HepG2 (cell line): Measurements from ENCODE around the gene MADCAM1. TPM values are rescaled to one million over a fixed set of nuclear protein-coding genes. Genes with fewer than 3 reads are reported as not detected.
A peak's percentile ranks its signal among the peaks of the same experiment; 100 is the strongest.

Experiments
- ARID5B ChIP-seq: IDR thresholded peaks from 2 replicates; pipeline ENCODE4 v1.4.0; 2020; ENCODE audit warnings: mild to moderate bottlenecking, missing genetic modification reagents
- BORCS8-MEF2B ChIP-seq: sonication (generic); formaldehyde crosslinking; IDR thresholded peaks from 2 replicates; pipeline ENCODE4 v1.8.0; 2022; ENCODE audit warnings: mild to moderate bottlenecking, missing genetic modification reagents
- KDM5B ChIP-seq: sonication (generic); formaldehyde crosslinking; IDR thresholded peaks from 2 replicates; pipeline ENCODE4 v1.4.0; 2020; ENCODE audit warnings: missing genetic modification reagents, mild to moderate bottlenecking, borderline replicate concordance
- PATZ1 ChIP-seq: sonication (generic); formaldehyde crosslinking; IDR thresholded peaks from 2 replicates; pipeline ENCODE4 v1.4.0; 2020; ENCODE audit warnings: missing genetic modification reagents
- REST ChIP-seq, 2 experiments: IDR thresholded peaks; 2 replicates each; pipeline ENCODE4 v1.6.1; 2011 to 2012; ENCODE audit warnings: low read length in 2 of 2, borderline replicate concordance in 1 of 2, low read depth in 1 of 2, mild to moderate bottlenecking in 1 of 2, moderate library complexity in 1 of 2
- STAT5B ChIP-seq: sonication (generic); formaldehyde crosslinking; IDR thresholded peaks from 2 replicates; pipeline ENCODE4 v1.4.0; 2020; ENCODE audit warnings: missing genetic modification reagents
- THYN1 ChIP-seq: sonication (generic); formaldehyde crosslinking; IDR thresholded peaks from 2 replicates; pipeline ENCODE4 v1.8.1; 2023; ENCODE audit warnings: low read depth, mild to moderate bottlenecking, moderate library complexity, missing genetic modification reagents, borderline replicate concordance
- ZBTB39 ChIP-seq: sonication (generic); formaldehyde crosslinking; IDR thresholded peaks from 2 replicates; pipeline ENCODE4 v1.5.0; 2020; ENCODE audit warnings: missing genetic modification reagents
- ZNF225 ChIP-seq: sonication (generic); formaldehyde crosslinking; IDR thresholded peaks from 2 replicates; pipeline ENCODE4 v1.4.0; 2020; ENCODE audit warnings: mild to moderate bottlenecking, missing genetic modification reagents
- ZNF460 ChIP-seq: sonication (generic); formaldehyde crosslinking; IDR thresholded peaks from 2 replicates; pipeline ENCODE4 v1.5.1; 2020; ENCODE audit warnings: missing genetic modification reagents, mild to moderate bottlenecking, borderline replicate concordance
- ZNF770 ChIP-seq: sonication (generic); formaldehyde crosslinking; IDR thresholded peaks from 2 replicates; pipeline ENCODE4 v1.5.0; 2020; ENCODE audit warnings: mild to moderate bottlenecking, missing genetic modification reagents
- ZSCAN25 ChIP-seq: sonication (generic); formaldehyde crosslinking; IDR thresholded peaks from 2 replicates; pipeline ENCODE4 v1.8.0; 2022; ENCODE audit warnings: mild to moderate bottlenecking, missing genetic modification reagents
- polyA plus RNA-seq, 8 experiments: library from polyadenylated mRNA; depleted of rRNA in 3 of 8; stranded (reverse) in 7 of 8; unstranded in 1 of 8; fragments of >200 nt; fragmentation: Illumina TruSeq in 4 of 8; extraction: Trizol in 4 of 8; gene quantifications; 2 replicates each; pipeline versions ENCODE4 v1.2.1 to v1.2.3, GENCODE V29; 2011 to 2016; ENCODE audit warnings: low read depth in 4 of 8, missing spikeins in 1 of 8, mixed read lengths in 1 of 8; ENCODE audit not compliant: insufficient read depth in 1 of 8
- total RNA-seq, 5 experiments: library from RNA; depleted of rRNA; stranded (reverse); fragments of >200 nt; fragmentation: Illumina TruSeq; extraction: Trizol; gene quantifications; 2 replicates each; pipeline ENCODE4 v1.2.3, GENCODE V29; 2016; ENCODE audit warnings: low read depth in 1 of 5

Gene MADCAM1
- total and polyA plus RNA-seq, 2 of the 13 experiments (the other 11 are each of a cell fraction or from before 2014, with no cell fraction given) = 0.29 to 0.33 TPM

- 0 out of 2 replicates have a peak, but pooled peaks have one; percentile 29 for TF ChIP-seq ZNF225 (CRISPR knock-in tag)
- TF ChIP-seq THYN1 (CRISPR knock-in tag) = no peak
- peak; percentile 76; the same call in 1 of the 2 replicates for TF ChIP-seq PATZ1 (CRISPR knock-in tag)
- TF ChIP-seq ZSCAN25 = 0 out of 2 replicates have a peak, but pooled peaks have one; percentile 32
- TF ChIP-seq KDM5B (CRISPR knock-in tag) = peak; percentile 29; the same call in 1 of the 2 replicates
- peak; percentile 74; the same call in 1 of the 2 replicates for TF ChIP-seq ZNF770 (CRISPR knock-in tag)
- peak; percentile 65 for TF ChIP-seq ZNF460 (CRISPR knock-in tag)
- no peak for TF ChIP-seq STAT5B (CRISPR knock-in tag)
- no peak for TF ChIP-seq ARID5B (CRISPR knock-in tag)
- 0 out of 2 replicates have a peak, but pooled peaks have one; percentile 53 for TF ChIP-seq BORCS8-MEF2B (CRISPR knock-in tag)
- TF ChIP-seq REST (IDR thresholded peaks at IDR 0.05; ENCODE audit: borderline replicate concordance in 1 of 2, low read depth in 1 of 2, low read length in 2 of 2) = peak in 1 of 2 experiments; percentile 46; a peak in 1 of 4 replicates
- TF ChIP-seq ZBTB39 (CRISPR knock-in tag) = no peak
Measured at GRCh38 chr19:498977-499623, 2.8 kb downstream of the MADCAM1 start (continued).
